ENCODE measurements around the gene C16orf90. TPM values are rescaled to one million over a fixed set of nuclear protein-coding genes. Genes with fewer than 3 reads are reported as not detected.

Gene C16orf90
- total RNA-seq, 4 donors from 2014 or later = not detected

DNA sequence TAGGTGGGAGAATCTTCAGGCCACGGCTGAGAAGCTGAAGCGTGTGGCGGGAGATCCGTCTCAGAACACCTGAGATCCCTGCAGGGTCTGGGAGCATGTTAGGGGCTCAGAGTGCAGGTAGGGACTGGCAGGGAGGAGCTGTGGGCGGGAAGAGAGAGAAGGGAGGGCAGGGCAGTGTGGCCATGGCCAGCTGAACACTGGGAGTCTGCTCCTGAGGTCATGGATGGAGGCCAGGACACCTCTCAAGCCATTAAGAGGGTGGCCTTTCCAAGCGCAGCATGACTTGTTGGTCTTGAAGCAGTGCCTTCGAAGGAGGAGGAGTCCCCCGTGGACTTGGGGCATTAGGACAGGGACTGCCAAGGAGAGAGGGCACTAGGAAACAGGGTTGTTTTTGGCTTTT, 28.1 kb downstream of the C16orf90 start:
- DNase-seq = no peak
- no peak for TF ChIP-seq POLR2A (IDR thresholded peaks at IDR 0.05)
- TF ChIP-seq, protein P1, sequence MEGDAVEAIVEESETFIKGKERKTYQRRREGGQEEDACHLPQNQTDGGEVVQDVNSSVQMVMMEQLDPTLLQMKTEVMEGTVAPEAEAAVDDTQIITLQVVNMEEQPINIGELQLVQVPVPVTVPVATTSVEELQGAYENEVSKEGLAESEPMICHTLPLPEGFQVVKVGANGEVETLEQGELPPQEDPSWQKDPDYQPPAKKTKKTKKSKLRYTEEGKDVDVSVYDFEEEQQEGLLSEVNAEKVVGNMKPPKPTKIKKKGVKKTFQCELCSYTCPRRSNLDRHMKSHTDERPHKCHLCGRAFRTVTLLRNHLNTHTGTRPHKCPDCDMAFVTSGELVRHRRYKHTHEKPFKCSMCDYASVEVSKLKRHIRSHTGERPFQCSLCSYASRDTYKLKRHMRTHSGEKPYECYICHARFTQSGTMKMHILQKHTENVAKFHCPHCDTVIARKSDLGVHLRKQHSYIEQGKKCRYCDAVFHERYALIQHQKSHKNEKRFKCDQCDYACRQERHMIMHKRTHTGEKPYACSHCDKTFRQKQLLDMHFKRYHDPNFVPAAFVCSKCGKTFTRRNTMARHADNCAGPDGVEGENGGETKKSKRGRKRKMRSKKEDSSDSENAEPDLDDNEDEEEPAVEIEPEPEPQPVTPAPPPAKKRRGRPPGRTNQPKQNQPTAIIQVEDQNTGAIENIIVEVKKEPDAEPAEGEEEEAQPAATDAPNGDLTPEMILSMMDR (IDR thresholded peaks at IDR 0.05) = no peak
- Histone ChIP-seq H3K27me3 (no peaks in the 10 kb centered on the region), H3K9me3 (no peaks in the 10 kb centered on the region), H3K4me1 (peaks cover 0 to 57% (median 8%) of the 10 kb centered on the region in 3 donors), H3K36me3 (peaks cover 0 to 55% (median 0%) of the 10 kb centered on the region in 3 donors), H3K27ac (no peak overlapping the region), H3K4me3 (no peak overlapping the region)
- 94 to 97% methylated on average over 6 to 8 of the region's 8 CpGs for WGBS, 2 donors
- intact Hi-C loops (cut with DNase I) = no loop called here

DNA sequence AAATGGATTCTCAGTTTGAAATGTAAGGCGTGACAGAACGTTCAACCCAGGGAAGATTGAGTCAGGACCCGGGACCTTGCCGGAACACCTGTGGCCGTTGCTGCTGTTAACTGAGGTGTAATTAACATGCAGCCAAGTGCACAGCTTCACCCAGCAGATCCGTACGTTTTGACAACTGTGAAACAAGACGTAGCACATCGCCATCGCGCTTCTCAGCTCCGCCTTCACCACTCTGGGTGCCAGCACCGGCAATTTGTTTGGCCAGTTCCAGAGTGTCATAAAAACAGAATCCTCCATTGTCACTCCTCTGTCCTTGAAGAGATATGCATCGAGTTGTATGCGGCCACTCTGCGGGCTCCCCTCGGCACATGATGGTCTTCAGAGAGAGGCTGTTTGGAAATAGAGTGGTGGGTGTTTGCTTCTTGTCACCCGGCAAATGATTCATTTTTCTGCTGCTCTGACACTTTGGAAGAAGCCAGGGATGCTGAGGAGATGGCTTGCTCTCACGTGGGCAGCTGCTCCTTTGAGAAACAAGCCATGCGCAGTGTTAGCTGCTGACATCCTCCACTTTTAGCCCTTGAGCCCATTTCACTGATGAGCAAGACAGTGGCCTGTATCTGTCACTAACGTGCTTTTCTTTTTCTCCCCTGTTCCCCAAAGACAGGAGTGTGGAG, 29.2 kb downstream of the C16orf90 start:
- no peak overlapping the region for H3K27ac ChIP-seq
- no peaks in the 10 kb centered on the region for H3K27me3 ChIP-seq
- no peak for DNase-seq
- peaks cover 0 to 50% (median 0%) of the 10 kb centered on the region in 3 donors for H3K36me3 ChIP-seq
- no peak for TF ChIP-seq POLR2A (IDR thresholded peaks at IDR 0.05)
- TF ChIP-seq, protein P1 (IDR thresholded peaks at IDR 0.05) = no peak
- WGBS, 2 donors = 84 to 91% methylated on average over 18 to 20 of the region's 21 CpGs
- H3K9me3 ChIP-seq = no peaks in the 10 kb centered on the region
- H3K4me3 ChIP-seq = no peak overlapping the region
- peaks cover 5 to 65% (median 14%) of the 10 kb centered on the region in 3 donors for H3K4me1 ChIP-seq
- intact Hi-C loops (cut with DNase I) = no loop called here

DNA sequence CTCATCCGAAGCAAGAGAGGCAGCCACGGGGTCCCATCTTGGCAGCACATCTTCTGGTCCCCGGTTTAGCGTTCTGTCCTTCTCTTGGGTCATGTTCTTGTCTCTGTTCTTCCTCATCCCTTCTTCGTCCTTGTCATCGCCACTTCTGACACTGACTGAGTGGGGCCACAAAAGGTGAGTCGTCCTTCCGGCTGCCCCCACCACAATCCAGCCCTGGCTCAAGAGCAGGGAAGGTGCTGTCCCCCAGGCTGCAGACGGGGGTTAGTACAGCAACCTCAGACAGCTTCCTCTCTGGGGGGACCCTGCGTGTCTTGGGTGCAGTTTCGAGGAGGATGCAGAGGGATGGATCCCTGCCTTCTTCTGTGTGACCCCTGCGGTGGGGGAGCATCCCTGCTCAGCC, 30.0 kb downstream of the C16orf90 start:
- Histone ChIP-seq H3K9me3 (no peaks in the 10 kb centered on the region), H3K36me3 (peaks cover 0 to 45% (median 0%) of the 10 kb centered on the region in 3 donors), H3K4me1 (peaks cover 10 to 73% (median 20%) of the 10 kb centered on the region in 3 donors), H3K4me3 (no peak overlapping the region), H3K27me3 (no peaks in the 10 kb centered on the region), H3K27ac (no peak overlapping the region)
- 91% methylated on average over 8 to 9 of the region's 12 CpGs for WGBS, 2 donors
- no peak for DNase-seq
- no peak for TF ChIP-seq POLR2A (IDR thresholded peaks at IDR 0.05)
- TF ChIP-seq, protein P1 (IDR thresholded peaks at IDR 0.05) = no peak
- intact Hi-C loops (cut with DNase I) = no loop called here

DNA sequence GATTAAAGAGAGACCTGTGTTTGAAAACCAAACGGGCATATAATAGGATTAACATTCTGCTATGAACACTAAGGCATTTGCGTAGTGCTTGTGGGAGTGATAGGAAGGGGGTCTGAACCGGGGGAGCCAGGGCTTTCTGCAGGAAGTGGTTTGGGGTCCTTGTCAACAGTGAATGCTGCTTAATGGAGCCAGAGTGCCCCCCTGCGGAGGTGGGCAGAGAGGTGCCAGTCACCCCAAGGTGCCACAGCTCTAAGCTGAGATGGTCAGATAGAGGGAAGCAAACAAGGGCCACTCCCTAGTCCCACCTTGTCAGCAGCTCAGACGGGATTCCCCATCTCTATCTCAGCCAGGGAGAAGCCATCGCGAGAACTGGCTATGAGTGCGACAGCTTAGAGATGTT, 34.1 kb downstream of the C16orf90 start:
- Histone ChIP-seq H3K27me3 (no peaks in the 10 kb centered on the region), H3K9me3 (no peaks in the 10 kb centered on the region), H3K36me3 (peaks cover 0 to 10% (median 0%) of the 10 kb centered on the region in 3 donors), H3K27ac (no peak overlapping the region), H3K4me1 (peaks cover 34 to 68% (median 43%) of the 10 kb centered on the region in 3 donors), H3K4me3 (no peak overlapping the region)
- no peak for DNase-seq
- intact Hi-C loops (cut with DNase I) = no loop called here
- 53 to 65% methylated on average over 8 of the region's 8 CpGs for WGBS, 2 donors
- TF ChIP-seq POLR2A (IDR thresholded peaks at IDR 0.05) = no peak
- TF ChIP-seq, protein P1 (IDR thresholded peaks at IDR 0.05) = no peak

DNA sequence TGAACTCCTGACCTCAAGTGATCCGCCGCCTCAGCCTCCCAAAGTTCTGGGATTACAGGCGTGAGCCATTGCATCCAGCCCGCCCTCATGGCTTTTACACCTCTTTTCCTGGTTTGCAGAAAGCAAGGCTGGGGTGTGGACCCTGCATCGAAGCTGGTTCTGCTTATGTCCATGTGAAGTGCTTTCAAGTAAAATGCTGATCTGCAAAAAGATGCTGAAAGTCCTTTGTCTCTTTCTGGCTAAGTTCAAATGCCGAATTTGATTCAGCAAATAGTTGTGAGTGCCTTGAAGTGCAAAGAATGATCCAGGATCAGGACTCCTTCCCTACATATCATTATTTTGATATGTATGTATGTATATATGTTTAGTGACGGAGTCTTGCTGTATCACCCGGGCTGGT, 34.7 kb downstream of the C16orf90 start:
- Histone ChIP-seq H3K4me3 (no peak overlapping the region), H3K27me3 (no peaks in the 10 kb centered on the region), H3K36me3 (peaks cover 0 to 4% (median 0%) of the 10 kb centered on the region in 3 donors), H3K9me3 (no peaks in the 10 kb centered on the region), H3K4me1 (peaks cover 36 to 72% (median 48%) of the 10 kb centered on the region in 3 donors), H3K27ac (peak overlapping the region in 1 of 4 donors; percentile 92)
- intact Hi-C loops (cut with DNase I) = no loop called here
- WGBS, 2 donors = 80 to 82% methylated on average over 5 to 8 of the region's 8 CpGs
- DNase-seq = no peak
- TF ChIP-seq, protein P1 (IDR thresholded peaks at IDR 0.05) = no peak
